HEK293 (cell line): ENCODE data around the gene EYA2.

Experiments
- CTCF ChIP-seq: fragments of 450-650 bp; formaldehyde crosslinking; IDR thresholded peaks from 2 replicates; pipeline ENCODE4 v1.5.1; 2016; ENCODE audit warnings: missing biosample characterization, missing genetic modification characterization
- ZBTB49 ChIP-seq: fragments of 450-650 bp; formaldehyde crosslinking; IDR thresholded peaks from 2 replicates; pipeline ENCODE4 v1.5.1; 2016; ENCODE audit warnings: missing biosample characterization, missing genetic modification characterization, low read depth
- ZNF146 ChIP-seq: fragments of 450-650 bp; formaldehyde crosslinking; IDR thresholded peaks from 2 replicates; pipeline ENCODE4 v1.5.1; 2016; ENCODE audit warnings: missing biosample characterization, missing genetic modification characterization

GRCh38 chr20:47066484-47067270, 172.0 kb downstream of the EYA2 start:
- TF ChIP-seq ZNF146 (tag by site-specific recombination) (no peak), ZBTB49 (tag by site-specific recombination) (no peak), CTCF (tag by site-specific recombination) (no peak)
